ENCODE data around the gene CPA3. TPM values are rescaled to one million over a fixed set of nuclear protein-coding genes. Genes with fewer than 3 reads are reported as not detected.
A peak's percentile ranks its signal among the peaks of the same experiment; 100 is the strongest.

The CPA3 gene, protein sequence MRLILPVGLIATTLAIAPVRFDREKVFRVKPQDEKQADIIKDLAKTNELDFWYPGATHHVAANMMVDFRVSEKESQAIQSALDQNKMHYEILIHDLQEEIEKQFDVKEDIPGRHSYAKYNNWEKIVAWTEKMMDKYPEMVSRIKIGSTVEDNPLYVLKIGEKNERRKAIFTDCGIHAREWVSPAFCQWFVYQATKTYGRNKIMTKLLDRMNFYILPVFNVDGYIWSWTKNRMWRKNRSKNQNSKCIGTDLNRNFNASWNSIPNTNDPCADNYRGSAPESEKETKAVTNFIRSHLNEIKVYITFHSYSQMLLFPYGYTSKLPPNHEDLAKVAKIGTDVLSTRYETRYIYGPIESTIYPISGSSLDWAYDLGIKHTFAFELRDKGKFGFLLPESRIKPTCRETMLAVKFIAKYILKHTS
- total RNA-seq (2014; rRNA removed; shearing (Covaris generic)) = 0.08 TPM in 1 of 2 replicates, not detected in the other

DNA sequence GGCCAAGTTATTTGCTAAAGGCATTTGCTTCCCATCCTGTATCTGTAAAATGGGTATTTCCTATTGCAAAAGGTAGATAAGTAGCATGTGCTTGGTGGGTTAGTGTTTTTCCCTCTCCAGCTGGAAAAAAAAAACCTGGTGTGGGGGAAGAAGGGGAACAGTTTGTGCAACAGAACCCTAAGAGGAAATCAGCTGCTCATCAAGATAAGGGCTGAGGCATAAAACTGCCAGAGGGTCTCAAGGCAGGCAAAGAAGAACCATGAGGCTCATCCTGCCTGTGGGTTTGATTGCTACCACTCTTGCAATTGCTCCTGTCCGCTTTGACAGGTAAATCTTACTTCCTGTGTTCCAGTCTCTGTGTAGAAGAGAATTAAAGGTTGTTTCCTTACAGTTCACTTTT is at the start of gene CPA3:
Gene CPA3 (plus strand): TSS at position 248 of the 400 bp plus-strand sequence. CDS start 12 bp downstream, at position 260.
- H3K4me1 ChIP-seq (replicated peaks) = peaks cover 26% of the 10 kb centered on the region
- DNase-seq (ENCODE audit: low read depth in 1 of 2, low spot score in 2 of 2) = no peak
- H3K9me3 ChIP-seq (replicated peaks) = no peaks in the 10 kb centered on the region
- H3K27me3 ChIP-seq (replicated peaks) = no peaks in the 10 kb centered on the region
- H3K36me3 ChIP-seq = no peaks in the 10 kb centered on the region
- peak within 1 kb of the TSS; percentile 17 for H3K27ac ChIP-seq
- H3K4me3 ChIP-seq = no peak within 1 kb of the TSS

DNA sequence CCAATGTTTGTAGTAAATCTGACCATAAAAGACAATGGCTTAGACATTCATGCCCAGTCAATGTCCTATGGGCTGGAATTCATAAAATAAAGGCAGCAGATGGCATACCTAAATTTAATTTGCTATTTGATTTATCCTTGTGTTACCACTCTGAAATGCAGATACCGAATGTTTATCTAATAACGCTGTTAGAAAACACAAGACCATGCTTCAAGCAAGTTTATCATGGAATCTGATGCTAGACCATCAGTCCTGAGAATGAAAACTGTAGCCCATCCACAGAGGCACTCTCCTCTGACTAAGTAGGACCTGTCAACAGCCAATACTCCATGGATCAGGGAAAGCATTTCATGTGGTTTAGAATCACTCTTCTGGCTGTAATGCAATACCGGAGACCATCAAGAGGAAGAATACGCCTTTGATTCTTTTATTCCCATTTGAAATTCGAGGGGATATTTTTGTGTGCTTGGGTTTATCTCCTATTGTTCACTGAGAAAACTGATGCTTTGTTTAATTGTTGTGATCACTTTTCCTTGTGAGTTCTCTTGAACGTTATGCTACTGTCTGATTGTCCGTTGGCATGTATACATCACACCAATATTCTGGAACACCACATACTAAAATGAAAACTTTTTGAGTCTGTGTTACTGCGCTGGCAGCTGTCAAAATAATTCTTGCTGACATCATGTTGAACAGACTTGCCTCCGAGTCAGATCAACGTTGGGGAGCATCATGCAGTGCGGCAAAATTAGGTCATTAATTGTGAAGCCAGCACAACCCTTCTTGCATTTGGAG is 49.6 kb upstream of the CPA3 start:
- H3K36me3 ChIP-seq = no peaks in the 10 kb centered on the region
- H3K4me1 ChIP-seq (replicated peaks) = no peaks in the 10 kb centered on the region
- H3K27me3 ChIP-seq (replicated peaks) = peaks cover 7% of the 10 kb centered on the region; the same call in 1 of the 2 replicates
- no peak for DNase-seq (ENCODE audit: low read depth in 1 of 2, low spot score in 2 of 2)
- H3K4me3 ChIP-seq = no peak overlapping the region
- no peak overlapping the region for H3K27ac ChIP-seq
- H3K9me3 ChIP-seq (replicated peaks) = no peaks in the 10 kb centered on the region

DNA sequence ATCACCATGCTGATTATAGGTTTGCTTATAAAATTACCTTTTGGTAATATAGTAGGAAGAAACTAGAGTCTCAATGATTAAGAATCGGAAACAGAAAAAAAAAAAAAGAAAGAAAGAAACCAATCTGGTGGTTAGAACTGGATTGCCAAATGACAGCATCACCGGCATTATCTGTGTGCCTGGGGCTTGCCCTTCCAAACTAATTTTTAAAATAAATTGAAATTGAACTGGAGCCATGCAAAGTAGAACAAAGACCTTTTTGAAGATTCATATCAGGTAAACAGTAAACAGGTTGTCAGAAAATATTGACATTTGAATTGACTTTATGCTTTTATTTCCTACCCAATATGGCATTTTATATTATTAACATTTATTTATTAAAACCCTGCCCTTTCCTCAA is 48.7 kb upstream of the CPA3 start:
- Histone ChIP-seq H3K4me1 (replicated peaks) (no peaks in the 10 kb centered on the region), H3K27me3 (replicated peaks) (peaks cover 7% of the 10 kb centered on the region; the same call in 1 of the 2 replicates), H3K27ac (no peak overlapping the region), H3K4me3 (no peak overlapping the region), H3K36me3 (no peaks in the 10 kb centered on the region), H3K9me3 (replicated peaks) (no peaks in the 10 kb centered on the region)
- DNase-seq (ENCODE audit: low read depth in 1 of 2, low spot score in 2 of 2) = no peak

DNA sequence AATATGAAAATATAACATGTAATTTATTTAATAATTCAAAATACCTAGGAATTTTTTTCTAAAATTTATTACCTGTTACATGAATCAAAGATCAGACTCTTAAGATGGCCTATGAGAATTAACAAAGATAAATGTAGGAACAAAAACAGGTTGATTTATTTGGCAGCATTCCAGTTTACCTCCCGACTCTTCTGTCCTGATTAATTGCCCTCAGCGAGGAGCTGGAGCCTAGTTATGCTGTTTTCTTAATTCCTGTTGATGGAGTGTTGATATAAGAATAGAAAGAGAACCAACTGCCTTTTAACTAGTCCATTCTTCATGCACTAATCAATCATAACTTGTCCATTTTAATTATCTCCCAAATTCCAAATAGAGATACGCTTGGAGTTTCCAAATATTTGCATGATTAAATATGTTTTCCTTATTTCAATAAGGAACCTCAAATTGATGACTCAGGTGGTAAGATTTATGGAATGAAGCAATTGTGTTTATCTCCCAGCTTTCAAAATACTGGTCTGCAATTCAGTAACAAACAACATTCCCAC is 48.0 kb upstream of the CPA3 start:
- peaks cover 7% of the 10 kb centered on the region; the same call in 1 of the 2 replicates for H3K27me3 ChIP-seq (replicated peaks)
- H3K9me3 ChIP-seq (replicated peaks) = no peaks in the 10 kb centered on the region
- H3K27ac ChIP-seq = no peak overlapping the region
- H3K4me3 ChIP-seq = no peak overlapping the region
- H3K36me3 ChIP-seq = no peaks in the 10 kb centered on the region
- DNase-seq (ENCODE audit: low read depth in 1 of 2, low spot score in 2 of 2) = no peak
- H3K4me1 ChIP-seq (replicated peaks) = no peaks in the 10 kb centered on the region

DNA sequence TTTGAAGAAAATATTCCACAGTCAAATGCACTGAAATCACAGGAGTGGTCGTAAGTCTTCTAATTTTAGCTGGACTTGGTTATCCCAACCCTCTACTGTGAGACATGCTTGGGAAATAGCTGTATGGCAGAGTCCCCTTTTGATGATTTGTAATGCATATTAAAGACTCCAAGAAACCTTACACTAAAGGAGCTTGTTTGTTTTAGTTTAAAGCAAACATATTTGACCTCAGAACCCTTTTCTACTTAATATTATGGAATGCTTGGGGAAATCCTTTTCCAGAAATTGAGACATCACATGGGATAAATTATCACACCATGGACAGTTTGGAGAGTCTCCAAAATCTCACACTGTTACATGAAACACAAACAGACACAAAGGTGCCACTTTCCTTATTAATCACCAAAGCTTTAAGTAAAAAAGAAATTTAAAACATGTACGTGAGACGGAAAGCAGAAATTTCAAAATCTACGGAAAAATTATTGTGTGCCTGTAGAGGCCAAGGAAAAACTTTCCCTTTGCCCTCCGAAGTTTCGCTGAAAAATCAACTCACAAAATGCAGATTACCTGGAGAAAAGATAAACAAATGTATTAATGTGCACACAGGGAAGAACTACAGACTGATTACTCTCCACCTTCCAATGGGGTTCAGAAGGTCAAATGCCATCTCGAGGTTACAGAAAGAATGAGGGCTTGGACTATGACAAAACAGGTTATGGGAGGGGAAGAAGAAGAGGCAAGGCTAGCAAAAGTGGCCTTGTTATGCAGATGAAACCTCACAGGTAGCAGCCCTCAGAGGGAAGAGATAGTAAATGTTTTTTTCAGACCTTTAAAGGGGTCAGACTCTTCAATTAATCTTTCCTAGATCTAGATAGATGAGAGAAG is 44.5 kb upstream of the CPA3 start:
- no peak for DNase-seq (ENCODE audit: low read depth in 1 of 2, low spot score in 2 of 2)
- H3K36me3 ChIP-seq = no peaks in the 10 kb centered on the region
- H3K27me3 ChIP-seq (replicated peaks) = peaks cover 3% of the 10 kb centered on the region
- no peaks in the 10 kb centered on the region for H3K9me3 ChIP-seq (replicated peaks)
- H3K4me3 ChIP-seq = no peak overlapping the region
- H3K27ac ChIP-seq = no peak overlapping the region
- no peaks in the 10 kb centered on the region for H3K4me1 ChIP-seq (replicated peaks)

DNA sequence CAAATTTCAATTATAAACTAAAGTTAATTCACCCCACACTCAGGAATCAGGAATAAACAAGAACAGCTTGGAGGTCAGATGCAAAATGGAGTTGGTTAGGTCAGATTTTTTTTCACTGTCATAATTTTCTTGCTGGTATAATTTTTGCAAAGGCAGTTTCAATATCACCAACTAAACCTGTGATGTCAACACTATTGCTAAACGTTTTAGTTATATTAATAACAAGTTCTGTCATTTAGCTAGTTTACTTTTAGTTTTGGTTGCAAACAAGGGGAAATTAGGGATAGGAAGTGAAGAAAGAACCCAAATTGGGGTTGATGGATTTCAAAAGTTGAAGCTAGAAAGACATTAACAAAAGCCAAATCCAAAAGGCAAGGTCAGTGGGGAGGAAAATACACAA is 42.1 kb upstream of the CPA3 start:
- Histone ChIP-seq H3K27ac (no peak overlapping the region), H3K4me1 (replicated peaks) (no peaks in the 10 kb centered on the region), H3K36me3 (no peaks in the 10 kb centered on the region), H3K27me3 (replicated peaks) (no peaks in the 10 kb centered on the region; the same call in 1 of the 2 replicates), H3K4me3 (no peak overlapping the region), H3K9me3 (replicated peaks) (no peaks in the 10 kb centered on the region)
- DNase-seq (ENCODE audit: low read depth in 1 of 2, low spot score in 2 of 2) = no peak

DNA sequence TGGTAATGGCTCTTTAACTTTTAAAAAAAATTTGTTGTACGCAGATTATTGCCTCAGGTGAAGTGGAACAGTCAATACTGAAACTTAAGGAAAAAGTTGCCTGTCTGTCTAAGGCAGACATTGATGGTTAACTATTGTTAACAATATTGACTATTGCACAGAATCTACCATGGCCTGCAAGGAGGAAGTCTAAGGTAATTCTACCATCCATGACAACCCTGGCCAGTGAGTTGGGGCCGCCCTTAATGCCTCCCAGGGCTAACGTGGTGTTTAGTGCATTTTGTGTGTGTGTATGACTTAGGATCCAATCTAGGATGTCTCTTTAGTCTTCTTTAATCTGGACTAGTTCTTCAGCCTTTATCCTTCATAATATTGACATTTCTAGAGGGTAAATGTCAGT is 39.6 kb upstream of the CPA3 start:
- no peak overlapping the region for H3K4me3 ChIP-seq
- no peaks in the 10 kb centered on the region for H3K9me3 ChIP-seq (replicated peaks)
- no peaks in the 10 kb centered on the region for H3K36me3 ChIP-seq
- H3K27ac ChIP-seq = no peak overlapping the region
- H3K4me1 ChIP-seq (replicated peaks) = no peaks in the 10 kb centered on the region
- no peaks in the 10 kb centered on the region; the same call in 1 of the 2 replicates for H3K27me3 ChIP-seq (replicated peaks)
- no peak for DNase-seq (ENCODE audit: low read depth in 1 of 2, low spot score in 2 of 2)

DNA sequence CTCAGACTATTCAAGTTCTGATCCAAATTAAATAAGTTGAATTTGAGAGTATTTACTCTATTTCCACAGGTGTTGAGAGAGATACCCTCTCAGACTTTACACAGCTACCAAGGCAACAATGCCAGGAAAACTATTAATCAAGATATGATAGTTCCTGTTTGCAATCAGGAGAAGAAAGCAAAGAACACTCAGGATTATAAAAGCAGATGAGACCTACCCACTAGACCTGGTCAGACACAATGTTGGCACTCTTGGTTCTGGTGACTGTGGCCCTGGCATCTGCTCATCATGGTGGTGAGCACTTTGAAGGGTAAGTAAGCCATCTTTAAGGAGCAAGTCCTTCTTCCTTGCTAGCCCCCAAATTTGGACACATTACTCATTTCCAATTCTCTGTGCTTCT is 37.5 kb upstream of the CPA3 start, which contains the start of gene CPB1:
Gene CPB1 (plus strand): TSS at position 227 of the 400 bp plus-strand sequence. CDS start 13 bp downstream, at position 240.
- Histone ChIP-seq H3K36me3 (no peaks in the 10 kb centered on the region), H3K4me3 (no peak within 1 kb of the TSS), H3K27ac (no peak within 1 kb of the TSS), H3K27me3 (replicated peaks) (no peaks in the 10 kb centered on the region; the same call in 1 of the 2 replicates), H3K4me1 (replicated peaks) (no peaks in the 10 kb centered on the region), H3K9me3 (replicated peaks) (no peaks in the 10 kb centered on the region)
- DNase-seq (ENCODE audit: low read depth in 1 of 2, low spot score in 2 of 2) = no peak

DNA sequence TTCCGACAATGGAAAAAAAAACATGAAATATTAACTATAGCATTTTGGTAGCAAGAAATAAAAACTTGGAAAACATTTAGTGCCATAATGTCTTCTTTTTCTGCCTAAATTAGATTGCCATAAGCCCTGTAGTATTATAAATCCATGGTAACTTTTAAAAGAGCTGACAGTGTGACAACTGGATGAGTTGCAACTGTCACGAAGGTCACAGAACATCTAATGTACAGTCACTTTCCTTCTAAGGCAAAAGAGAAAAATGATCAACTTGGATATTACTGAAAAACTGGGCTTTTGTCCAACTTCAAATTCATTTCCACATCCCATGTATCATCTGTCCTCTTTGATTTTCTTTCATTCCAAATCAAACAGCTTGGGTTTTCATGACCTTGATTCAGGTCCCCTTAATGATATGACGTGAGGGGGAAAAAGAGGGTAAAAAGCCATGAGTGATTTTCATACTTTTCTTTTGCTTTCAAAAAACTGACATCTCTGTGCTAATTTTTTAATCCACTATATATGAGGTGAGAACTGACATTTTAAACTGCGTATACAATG is 36.9 kb upstream of the CPA3 start:
- no peaks in the 10 kb centered on the region for H3K9me3 ChIP-seq (replicated peaks)
- H3K27ac ChIP-seq = no peak overlapping the region
- no peaks in the 10 kb centered on the region for H3K36me3 ChIP-seq
- H3K27me3 ChIP-seq (replicated peaks) = peaks cover 4% of the 10 kb centered on the region; the same call in 1 of the 2 replicates
- no peak for DNase-seq (ENCODE audit: low read depth in 1 of 2, low spot score in 2 of 2)
- no peaks in the 10 kb centered on the region for H3K4me1 ChIP-seq (replicated peaks)
- H3K4me3 ChIP-seq = no peak overlapping the region

DNA sequence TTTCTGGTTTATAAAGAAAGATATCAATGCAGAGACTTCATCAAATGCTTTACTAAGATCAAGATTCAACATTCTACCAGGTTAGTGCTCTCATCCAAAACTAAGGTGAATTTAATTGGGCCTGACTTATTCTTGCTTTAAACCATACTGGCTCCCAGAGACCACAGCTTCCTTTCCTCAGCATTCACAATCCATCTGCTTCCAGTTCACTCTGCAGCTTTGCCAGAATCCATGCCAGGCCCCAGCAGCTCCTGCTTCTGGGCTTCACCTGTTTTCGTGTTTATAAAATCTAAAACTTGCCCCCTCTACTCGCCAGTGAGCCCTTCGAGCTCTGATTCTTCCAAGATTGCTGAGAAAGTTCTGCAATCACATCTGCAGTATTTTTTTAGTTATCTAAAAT is 35.2 kb upstream of the CPA3 start:
- Histone ChIP-seq H3K27me3 (replicated peaks) (0 out of 2 replicates have a peak, but pooled peaks cover 4% of the 10 kb centered on the region), H3K4me1 (replicated peaks) (no peaks in the 10 kb centered on the region), H3K36me3 (no peaks in the 10 kb centered on the region), H3K4me3 (no peak overlapping the region), H3K27ac (no peak overlapping the region), H3K9me3 (replicated peaks) (no peaks in the 10 kb centered on the region)
- DNase-seq (ENCODE audit: low read depth in 1 of 2, low spot score in 2 of 2) = no peak

DNA sequence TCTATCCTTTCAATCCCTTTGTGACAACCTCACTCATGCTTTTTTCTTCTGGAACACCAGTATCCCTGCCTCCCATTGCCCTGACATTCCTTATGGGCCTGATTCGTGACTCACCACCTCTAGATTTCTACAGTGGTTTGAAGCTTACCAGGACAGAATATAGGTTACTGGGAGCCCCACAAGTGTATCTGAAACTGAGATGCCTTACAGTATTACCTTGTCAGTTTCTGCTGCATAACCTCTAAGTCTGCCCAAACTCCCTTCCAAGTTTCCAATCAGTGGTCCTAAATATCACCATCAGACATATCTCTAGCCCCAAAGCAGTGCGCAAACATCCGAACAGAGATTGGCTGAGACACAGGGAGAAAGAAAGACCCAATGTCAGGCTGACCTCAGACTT is 31.9 kb upstream of the CPA3 start:
- no peak for DNase-seq (ENCODE audit: low read depth in 1 of 2, low spot score in 2 of 2)
- no peaks in the 10 kb centered on the region for H3K36me3 ChIP-seq
- H3K9me3 ChIP-seq (replicated peaks) = no peaks in the 10 kb centered on the region
- 0 out of 2 replicates have a peak, but pooled peaks cover 4% of the 10 kb centered on the region for H3K27me3 ChIP-seq (replicated peaks)
- no peak overlapping the region for H3K4me3 ChIP-seq
- no peaks in the 10 kb centered on the region for H3K4me1 ChIP-seq (replicated peaks)
- H3K27ac ChIP-seq = no peak overlapping the region

DNA sequence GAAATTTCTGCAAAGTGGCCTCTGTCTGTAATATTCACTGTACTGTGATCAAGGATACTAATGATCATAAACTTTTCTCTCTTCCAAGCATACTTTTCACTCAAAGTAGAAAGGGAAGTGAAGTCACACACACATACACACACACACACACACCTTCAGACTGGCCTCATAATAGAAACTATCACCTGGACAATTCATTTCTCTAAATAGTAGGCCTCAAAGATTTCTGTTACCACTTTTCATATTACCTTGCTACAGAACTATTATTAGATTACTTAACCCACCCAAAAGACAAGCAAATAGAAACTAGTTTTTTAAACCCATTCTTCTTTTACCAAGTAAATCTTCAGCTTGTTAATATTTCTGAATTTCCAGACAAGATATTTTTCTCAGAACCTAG is 25.3 kb upstream of the CPA3 start:
- Histone ChIP-seq H3K4me1 (replicated peaks) (no peaks in the 10 kb centered on the region), H3K27ac (no peak overlapping the region), H3K36me3 (no peaks in the 10 kb centered on the region), H3K27me3 (replicated peaks) (no peaks in the 10 kb centered on the region), H3K4me3 (no peak overlapping the region), H3K9me3 (replicated peaks) (no peaks in the 10 kb centered on the region)
- no peak for DNase-seq (ENCODE audit: low read depth in 1 of 2, low spot score in 2 of 2)

DNA sequence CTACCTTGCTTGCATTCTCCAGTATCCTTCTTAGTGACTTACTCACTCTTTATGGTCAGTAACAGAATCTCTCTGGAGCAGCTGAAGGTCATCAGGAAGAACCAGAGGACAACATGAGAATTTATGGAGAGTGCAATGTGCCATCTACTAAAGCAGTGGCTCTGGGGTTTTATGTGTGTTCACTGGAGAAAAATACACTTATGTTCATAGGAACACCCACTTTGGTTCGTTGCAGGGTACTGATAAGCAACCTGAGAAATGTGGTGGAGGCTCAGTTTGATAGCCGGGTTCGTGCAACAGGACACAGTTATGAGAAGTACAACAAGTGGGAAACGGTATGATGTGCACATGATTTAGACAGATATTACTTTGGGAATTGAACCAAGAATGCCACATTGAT is 24.6 kb upstream of the CPA3 start:
- Histone ChIP-seq H3K27ac (no peak overlapping the region), H3K9me3 (replicated peaks) (no peaks in the 10 kb centered on the region), H3K27me3 (replicated peaks) (no peaks in the 10 kb centered on the region), H3K36me3 (no peaks in the 10 kb centered on the region), H3K4me1 (replicated peaks) (no peaks in the 10 kb centered on the region), H3K4me3 (no peak overlapping the region)
- DNase-seq (ENCODE audit: low read depth in 1 of 2, low spot score in 2 of 2) = no peak
